ENCODE data around the gene CHAD.
"Not testable (repeated sequence)": the region's sequence is repeated elsewhere in the genome, so short reads cannot be mapped to it uniquely, and the experiment has no call there.

Gene CHAD

GRCh38 chr17:50475362-50475761 is 6.7 kb upstream of the CHAD start:
- DNase-seq (ENCODE audit: low spot score) = no peak

- no peak for DNase-seq (ENCODE audit: low spot score)
These were observed 5.8 kb upstream of the CHAD start for GRCh38 chr17:50474523-50474922.

DNA sequence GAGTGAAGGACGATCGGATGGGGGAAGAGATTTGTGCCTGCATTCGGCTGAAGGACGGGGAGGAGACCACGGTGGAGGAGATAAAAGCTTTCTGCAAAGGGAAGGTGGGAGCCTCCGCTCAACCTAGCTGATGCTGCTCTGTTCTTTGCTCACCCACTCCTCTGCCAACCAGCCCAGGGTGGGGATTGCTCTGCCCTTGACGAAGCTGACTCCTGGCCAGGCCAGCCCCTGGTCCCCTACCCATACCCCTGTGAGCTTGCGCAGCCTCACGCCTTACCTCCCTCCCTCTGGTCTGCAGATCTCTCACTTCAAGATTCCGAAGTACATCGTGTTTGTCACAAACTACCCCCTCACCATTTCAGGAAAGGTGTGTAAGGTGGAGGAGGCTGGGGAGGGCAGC is 5.2 kb upstream of the CHAD start:
- DNase-seq (ENCODE audit: low spot score) = no peak

GRCh38 chr17:50472761-50473161 is 4.1 kb upstream of the CHAD start:
- DNase-seq (ENCODE audit: low spot score) = not testable (repeated sequence)

DNA sequence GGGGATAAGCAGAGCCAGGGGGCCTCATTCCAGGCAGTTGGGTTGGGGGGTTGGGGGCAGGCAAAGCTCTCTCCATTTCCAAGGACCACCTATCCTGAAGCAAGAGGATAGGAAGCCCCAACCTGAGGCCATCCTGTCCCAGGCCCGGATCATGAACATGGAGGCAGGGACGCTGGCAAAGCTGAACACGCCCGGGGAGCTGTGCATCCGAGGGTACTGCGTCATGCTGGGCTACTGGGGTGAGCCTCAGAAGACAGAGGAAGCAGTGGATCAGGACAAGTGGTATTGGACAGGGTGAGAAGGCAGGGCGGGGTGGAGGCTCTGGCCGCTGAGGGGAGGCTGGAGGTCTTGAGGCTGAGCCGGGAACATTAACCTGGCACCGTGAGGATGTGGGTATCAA is 3.6 kb upstream of the CHAD start:
- DNase-seq (ENCODE audit: low spot score) = no peak

DNA sequence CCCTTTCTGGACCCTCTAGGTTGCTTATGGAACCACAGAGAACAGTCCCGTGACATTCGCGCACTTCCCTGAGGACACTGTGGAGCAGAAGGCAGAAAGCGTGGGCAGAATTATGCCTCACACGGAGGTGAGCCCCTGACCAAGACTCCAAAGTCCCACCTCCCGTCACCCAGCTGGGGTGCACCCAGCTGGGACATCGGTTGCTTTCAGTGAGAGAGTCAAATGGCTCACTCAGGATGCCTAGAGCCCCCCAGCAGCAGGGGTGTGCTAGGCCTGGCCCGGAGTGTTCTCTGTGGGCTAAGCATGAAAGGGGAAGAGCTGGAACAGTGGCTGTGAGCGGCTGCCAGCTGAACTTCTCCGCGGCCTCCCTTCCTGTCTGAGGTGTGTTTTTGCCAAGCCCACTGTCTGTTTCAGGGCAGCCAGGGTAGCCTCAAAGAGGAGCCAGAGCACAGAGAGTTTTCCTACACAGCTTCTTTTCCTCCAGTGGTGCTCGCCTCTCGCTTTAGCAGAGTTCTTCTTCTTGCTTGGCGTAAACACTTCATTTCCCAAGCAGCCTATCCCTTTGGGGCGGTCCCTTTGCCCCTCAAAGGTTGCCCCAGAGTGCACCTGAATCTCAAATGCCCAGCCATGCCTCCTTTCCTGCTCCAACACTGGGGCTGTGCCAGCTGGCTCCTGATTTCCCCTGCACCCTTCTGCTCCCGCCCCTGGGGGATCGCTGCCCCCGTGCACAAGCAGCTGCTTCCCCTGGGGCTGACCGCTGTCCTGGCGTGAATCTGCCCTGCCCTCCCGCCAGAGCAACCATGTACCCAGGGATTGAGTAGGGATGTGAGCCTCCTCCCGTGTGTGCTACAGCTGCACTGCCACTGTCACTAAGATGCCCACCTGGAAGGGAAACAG is 2.6 kb upstream of the CHAD start:
- DNase-seq (ENCODE audit: low spot score) = no peak

GRCh38 chr17:50470426-50470825 is 1.7 kb upstream of the CHAD start:
- DNase-seq (ENCODE audit: low spot score) = no peak

GRCh38 chr17:50469671-50470305 is 1.1 kb upstream of the CHAD start:
- no peak for DNase-seq (ENCODE audit: low spot score)

DNA sequence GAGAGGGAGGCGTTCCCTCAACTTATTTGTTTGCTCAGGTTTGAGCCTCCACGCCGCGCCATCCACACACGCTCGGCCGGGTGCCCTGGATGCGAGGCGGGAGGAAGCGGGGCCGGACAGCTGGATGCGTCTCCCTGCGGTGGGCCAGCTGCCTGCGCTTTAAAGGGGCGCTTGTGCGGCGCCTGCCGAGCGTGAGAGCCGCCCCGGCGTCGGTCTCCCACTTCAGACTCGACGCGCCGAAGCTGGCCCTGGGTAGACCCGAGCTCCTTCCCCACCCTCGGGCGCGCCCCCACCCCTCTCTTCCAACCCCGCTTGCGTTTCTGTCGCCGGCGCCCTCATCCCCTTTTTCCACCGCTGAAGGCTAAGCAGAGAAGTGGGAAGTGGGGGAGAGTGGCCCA is 527 bp upstream of the CHAD start:
- DNase-seq (ENCODE audit: low spot score) = no peak

- DNase-seq (ENCODE audit: low spot score) = no peak
These were observed 801 bp downstream of the CHAD start for GRCh38 chr17:50467855-50468303.

DNA sequence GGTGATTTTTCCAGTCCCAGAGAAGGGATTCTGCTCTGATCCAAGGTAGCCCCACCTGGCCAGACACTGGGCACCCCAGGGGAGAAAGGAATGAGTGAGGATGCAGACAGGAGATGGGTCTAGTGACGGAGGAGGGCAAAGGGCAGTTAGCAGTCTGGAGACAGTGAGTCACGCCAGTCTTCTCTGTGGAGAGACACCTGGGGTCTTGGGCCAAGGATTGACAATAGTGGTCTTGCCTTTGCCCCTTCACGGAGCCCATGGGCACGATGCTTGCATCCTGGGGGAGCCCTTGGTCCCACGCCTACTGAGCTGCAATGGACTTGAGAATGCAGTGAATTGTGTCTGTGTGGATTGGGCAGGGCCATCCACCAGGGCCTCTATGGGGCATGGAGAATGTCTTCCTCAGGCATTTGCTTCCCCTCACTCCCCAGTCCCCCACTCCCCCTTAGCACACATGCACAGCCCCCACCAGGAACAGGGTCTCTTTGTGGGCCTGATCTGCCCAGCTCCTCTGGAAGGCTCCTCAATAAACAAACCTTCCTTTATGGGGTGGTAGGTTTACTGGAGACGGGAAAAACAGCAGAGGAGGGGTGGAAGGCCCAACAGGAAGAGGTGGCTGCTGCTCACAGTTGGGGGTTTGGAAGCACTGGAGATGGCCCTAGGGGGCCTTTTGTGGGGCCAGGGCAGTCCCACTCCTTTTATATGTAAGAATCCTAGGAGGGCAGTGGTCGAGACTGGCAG is 1.4 kb downstream of the CHAD start:
- DNase-seq (ENCODE audit: low spot score) = no peak

GRCh38 chr17:50466371-50467113 is 2.1 kb downstream of the CHAD start:
- no peak for DNase-seq (ENCODE audit: low spot score)

DNA sequence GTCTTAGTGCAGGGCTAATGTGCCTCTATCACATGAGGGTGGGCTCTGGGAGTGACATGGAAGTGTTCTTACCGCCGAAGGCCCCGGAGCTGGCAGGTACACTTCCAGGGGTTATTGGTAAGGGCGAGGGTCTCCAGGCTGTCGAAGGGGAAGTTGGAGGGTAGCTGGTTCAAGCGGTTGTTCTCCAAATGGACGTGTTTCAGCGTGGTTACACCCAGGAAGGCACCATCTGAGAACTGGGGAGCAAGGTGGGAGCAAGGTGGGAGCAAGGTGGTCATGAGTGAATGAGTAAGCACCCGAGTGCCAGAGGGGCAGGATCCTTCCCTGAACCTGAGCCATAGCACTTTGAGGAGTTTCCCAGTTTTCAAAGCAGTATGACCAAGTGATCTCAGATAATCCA is 3.0 kb downstream of the CHAD start:
- no peak for DNase-seq (ENCODE audit: low spot score)

DNA sequence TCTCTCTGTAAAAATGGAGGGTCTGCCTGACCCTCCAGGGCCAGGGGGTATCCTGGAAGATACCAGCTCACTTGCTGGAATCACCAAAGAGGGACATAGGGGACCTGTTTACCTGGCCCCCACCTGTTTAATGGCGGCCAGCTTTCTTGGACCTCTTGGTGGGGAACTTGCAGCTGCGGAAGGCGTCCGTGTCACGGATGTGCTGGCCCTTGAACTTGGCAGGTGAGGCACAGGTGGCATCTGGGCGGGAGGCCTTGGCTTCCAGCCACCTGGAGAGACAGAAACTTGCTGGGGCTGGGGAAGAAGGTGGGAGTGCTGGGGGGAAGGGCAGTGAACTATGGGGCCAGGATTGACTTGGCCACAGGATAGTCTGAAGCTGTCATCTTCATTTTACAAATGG is 3.5 kb downstream of the CHAD start:
- DNase-seq (ENCODE audit: low spot score) = no peak

DNA sequence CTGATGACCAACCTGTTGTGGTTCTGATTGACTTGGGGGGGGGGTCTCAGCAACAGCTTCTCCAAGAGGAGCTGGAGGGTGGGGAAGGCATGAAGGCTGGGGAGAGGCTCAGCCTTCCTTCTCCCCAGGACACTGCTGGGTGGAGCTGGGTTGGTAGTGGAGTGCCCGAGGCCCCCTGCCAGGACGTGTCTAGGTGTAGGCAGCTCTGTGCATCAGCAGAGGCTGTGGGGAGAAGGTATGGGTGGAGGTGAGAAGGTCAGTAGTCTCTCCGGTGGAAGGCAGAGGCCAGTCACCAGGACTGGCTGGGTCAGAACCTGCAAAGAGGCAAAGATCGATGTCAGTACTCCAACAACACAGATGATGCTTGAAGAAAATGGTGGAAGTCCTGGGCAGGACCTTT is 3.9 kb downstream of the CHAD start:
- no peak for DNase-seq (ENCODE audit: low spot score)

DNA sequence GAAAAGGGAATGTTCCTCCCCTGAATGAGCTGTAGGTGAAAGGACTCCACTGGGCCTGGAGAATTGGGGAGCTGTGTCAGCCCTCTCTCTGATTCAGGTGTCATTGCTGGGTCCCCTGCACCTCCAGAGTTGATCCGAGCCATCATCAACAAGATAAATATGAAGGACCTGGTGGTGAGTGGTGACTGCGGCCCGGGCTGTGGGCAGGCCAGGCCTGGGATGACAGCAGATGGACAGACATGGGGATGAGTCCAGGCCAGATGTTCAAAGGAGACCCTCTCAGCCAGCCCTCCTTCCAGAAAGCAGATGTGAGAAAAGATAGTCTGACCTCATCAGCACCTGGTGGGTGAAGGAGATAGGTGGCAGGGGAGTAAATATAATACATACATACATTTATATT is 4.6 kb downstream of the CHAD start:
- DNase-seq (ENCODE audit: low spot score) = no peak

DNA sequence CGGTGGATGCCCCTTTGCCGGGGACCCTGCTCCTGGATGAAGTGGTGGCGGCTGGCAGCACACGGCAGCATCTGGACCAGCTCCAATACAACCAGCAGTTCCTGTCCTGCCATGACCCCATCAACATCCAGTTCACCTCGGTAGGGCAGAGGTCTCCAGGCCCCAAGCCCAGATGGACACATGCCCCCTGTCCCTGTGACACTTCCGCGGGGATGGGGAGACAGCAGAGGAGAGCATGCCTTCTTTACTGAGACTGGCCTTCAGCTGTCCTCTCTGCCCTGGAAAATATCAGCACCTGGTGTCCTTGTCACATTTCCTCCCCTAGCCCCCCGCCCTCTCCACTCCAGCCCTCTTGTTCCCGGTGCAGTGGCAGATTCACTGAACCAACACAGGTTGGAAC is 6.2 kb downstream of the CHAD start:
- no peak for DNase-seq (ENCODE audit: low spot score)

- DNase-seq (ENCODE audit: low spot score) = no peak
These were observed 7.0 kb downstream of the CHAD start for GRCh38 chr17:50461550-50462132.

- DNase-seq (ENCODE audit: low spot score) = no peak
These were observed 7.7 kb downstream of the CHAD start for GRCh38 chr17:50460831-50461526.

DNA sequence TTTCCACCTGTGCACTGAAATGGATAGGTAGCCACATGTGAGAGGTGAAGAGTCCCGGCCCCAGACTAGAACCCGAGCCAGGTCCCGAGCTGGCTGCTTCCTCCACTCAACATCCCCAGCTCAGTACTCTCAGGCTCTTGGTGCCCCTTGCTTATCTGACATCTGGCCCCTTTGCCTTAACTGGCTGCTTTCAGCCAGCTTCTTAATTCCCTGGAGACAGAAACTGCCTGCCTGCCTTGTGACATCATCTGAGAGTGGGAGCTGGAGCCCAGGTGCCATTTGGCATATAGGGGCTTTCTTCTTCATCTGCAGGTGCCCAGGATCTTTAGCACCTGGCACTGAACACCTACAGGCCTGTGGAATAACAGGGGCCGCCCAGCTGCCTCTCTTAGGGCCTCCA is 8.9 kb downstream of the CHAD start:
- DNase-seq (ENCODE audit: low spot score) = no peak

Data from CD4-positive, alpha-beta T cell treated with Interleukin-6 at 100 ng/mL for 8 hours (primary cell).